Fibroblast of villous mesenchyme (primary cell): Measurements from ENCODE around the gene ACTR10. TPM values are rescaled to one million over a fixed set of nuclear protein-coding genes. Genes with fewer than 3 reads are reported as not detected.
A peak's percentile ranks its signal among the peaks of the same experiment; 100 is the strongest.
"Not testable (repeated sequence)": the region's sequence is repeated elsewhere in the genome, so short reads cannot be mapped to it uniquely, and the experiment has no call there.

Source experiments
- DNase-seq: peaks from one replicate; pipeline ENCODE4 v3.0.0-alpha.2; 2010; ENCODE audit warnings: low read depth
- H3K4me3 ChIP-seq: 2 replicates; pipeline ENCODE4 v1.5.1; 2011; ENCODE audit warnings: low read depth, mild to moderate bottlenecking, low read length
- total RNA-seq: library from RNA; depleted of rRNA; stranded (reverse); fragments of >200 nt; gene quantifications from 2 replicates; pipeline ENCODE4 v1.2.3, GENCODE V29; 2012
- TF ChIP-seq, protein P1 (sequence below): IDR thresholded peaks from 2 replicates; pipeline ENCODE4 v1.5.1; 2012; ENCODE audit warnings: low read depth, mild to moderate bottlenecking, low read length; ENCODE audit not compliant: insufficient read depth

ACTR10 gene
- total RNA-seq, 1 donor: 57.0 TPM

DNA sequence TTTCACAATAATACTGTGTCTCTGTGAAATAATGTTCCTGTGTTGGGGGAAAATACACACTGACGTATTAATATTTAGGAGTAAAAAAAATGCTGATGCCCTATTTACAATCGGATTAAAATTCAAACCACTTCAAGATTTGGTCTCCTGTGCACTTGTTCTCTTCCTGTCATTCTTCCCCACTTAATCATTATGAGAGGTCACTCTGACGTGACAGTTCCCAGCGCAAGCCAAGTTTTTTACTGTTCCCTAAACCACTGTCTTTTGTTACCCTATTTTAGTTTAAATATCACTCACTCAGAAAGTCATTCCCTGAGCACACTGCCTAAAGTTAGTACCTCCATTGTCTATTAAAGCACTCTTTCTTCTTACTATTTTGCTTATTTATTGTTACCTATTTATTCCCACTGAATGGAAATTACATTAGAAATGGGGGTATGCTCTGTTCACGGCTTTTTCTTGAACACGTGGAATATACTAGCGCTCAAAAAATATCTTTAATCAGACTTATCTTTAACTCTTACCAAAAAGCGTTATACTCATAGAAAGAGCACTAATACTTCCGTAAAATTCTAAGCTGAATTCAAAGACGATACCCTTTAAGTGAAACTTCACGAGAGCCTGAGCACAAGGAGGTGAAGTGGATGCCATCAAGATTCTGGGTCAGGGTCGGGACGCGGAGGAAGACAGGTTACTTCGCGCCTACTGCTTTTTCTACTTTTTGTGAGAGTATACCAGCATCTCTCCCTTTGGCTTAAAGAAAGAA is 44.0 kb downstream of the ACTR10 start:
- TF ChIP-seq, protein P1, sequence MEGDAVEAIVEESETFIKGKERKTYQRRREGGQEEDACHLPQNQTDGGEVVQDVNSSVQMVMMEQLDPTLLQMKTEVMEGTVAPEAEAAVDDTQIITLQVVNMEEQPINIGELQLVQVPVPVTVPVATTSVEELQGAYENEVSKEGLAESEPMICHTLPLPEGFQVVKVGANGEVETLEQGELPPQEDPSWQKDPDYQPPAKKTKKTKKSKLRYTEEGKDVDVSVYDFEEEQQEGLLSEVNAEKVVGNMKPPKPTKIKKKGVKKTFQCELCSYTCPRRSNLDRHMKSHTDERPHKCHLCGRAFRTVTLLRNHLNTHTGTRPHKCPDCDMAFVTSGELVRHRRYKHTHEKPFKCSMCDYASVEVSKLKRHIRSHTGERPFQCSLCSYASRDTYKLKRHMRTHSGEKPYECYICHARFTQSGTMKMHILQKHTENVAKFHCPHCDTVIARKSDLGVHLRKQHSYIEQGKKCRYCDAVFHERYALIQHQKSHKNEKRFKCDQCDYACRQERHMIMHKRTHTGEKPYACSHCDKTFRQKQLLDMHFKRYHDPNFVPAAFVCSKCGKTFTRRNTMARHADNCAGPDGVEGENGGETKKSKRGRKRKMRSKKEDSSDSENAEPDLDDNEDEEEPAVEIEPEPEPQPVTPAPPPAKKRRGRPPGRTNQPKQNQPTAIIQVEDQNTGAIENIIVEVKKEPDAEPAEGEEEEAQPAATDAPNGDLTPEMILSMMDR: no peak
- peak overlapping the region; percentile 84 for H3K4me3 ChIP-seq
- no peak for DNase-seq

DNA sequence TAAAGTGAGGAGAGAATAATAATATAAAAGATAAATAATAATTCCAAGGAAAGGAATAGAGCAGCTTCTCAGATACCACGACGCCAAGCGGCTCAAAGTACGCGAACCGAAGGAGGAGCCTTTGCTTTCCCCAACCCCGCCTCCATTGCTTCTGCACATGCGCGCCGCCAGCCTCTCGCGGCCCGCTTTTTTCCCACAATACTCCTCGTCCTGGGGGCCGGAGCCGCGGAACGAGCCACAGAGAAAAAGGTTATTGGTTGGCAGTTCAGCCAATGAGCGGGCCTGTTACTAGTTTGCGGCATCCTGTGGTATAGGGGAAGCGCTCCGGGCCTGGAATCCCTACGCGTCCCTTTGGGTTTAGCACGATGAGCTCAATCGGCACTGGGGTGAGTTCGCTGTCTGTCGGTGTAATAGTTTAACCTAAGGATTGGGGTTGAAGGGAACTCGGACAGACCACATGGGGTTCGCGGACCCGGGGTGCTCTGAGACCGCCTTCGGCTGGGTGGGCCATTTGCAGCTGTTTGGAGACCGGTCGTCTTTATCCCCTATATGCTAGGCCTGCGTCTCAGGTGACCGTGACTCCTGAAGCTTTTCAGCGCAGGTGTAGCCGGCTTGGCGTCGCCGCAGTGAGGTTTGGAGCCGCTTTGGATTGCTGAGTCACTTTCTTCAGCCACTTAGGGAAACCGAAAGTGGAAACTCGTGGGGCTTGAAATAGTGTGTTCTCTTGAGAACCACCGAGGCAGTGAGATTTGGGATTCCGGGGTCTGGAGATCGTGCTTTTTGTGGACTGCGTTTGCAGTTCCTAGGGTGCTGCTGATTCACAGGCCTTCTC is 44.8 kb downstream of the ACTR10 start, which contains the start of gene PSMA3:
TSS of gene PSMA3 (plus strand) at position 288 of the 832 bp plus-strand sequence. CDS start at position 366, 78 bp downstream.
- TF ChIP-seq, protein P1: no peak
- peak; percentile 97 for DNase-seq
- H3K4me3 ChIP-seq: peak within 1 kb of the TSS; percentile 84

DNA sequence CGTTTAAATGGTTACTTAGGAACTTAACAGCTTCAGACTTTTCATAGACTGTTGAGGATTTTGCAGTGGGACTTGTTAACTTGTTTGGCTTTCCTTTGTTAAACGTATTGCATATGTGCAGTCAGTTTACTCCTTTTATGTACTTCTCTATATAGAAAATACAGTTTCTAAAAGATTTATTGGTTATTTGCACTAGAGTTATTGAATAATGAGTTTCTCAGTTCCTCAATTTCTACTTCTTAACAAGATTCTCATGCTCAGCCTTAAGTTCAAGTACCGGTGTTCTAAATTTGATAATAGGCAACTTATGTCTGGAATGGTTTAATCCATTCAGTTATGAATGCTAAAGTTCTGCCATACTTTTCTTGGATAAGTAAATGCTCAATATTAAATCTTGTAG is 45.6 kb downstream of the ACTR10 start:
- peak overlapping the region; percentile 84 for H3K4me3 ChIP-seq
- DNase-seq: no peak
- TF ChIP-seq, protein P1: no peak

DNA sequence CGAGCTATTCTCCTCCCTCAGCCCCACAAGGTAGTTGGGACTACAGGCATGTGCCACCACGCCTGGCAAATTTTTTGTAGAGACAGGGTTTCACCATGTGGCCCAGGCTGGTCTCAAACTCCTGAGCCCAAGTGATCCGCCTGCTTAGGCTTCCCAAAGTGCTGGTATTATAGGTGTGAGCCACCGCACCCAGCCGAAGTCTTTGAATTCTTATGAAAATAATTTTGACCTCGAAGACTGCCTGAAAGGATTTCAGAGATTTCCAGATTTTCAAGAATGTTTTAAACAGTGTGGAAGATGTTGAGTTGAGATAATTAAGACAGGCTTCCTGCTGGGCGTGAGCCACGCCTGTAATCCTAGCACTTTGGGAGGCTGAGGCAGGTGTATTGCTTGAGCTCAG is 49.7 kb downstream of the ACTR10 start:
- no peak overlapping the region for H3K4me3 ChIP-seq
- no peak for DNase-seq
- TF ChIP-seq, protein P1: no peak

DNA sequence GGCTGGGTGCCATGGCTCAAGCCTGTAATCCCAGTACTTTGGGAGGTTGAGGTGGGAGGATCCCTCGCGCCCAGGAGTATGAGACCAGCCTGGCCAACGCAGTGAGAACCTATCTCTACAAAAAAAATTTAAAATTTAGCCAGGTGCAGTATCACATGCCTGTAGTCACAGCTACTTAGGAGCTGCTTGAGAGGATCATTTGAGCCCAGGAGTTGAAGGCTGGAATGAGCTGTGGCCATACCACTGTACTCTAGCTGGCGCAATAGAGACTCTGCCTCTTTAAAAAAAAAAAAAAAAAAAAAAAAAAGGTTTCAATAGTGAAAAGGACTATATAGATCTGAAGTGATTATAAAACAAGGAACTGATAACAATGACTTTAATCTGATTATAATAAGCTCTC is 58.2 kb downstream of the ACTR10 start:
- TF ChIP-seq, protein P1: peak; percentile 4
- H3K4me3 ChIP-seq: no peak overlapping the region
- no peak for DNase-seq

DNA sequence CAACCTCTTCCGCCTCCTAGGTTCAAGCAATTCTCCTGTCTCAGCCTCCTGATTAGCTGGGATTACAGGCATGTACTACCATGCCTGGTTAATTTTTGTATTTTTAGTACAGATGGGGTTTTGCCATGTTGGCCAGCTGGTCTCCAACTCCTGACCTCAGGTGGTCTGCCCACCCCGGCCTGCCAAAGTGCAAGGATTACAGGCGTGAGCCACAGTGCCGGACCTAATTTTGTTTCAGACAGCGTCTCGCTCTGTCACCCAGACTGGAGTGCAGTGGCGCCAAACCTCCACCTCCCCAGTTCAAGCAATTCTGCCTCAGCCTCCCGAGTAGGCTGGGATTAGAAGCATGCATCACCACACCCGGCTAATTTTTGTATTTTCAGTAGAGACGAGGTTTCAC is 62.1 kb downstream of the ACTR10 start:
- not testable (repeated sequence) for DNase-seq, H3K4me3 ChIP-seq

DNA sequence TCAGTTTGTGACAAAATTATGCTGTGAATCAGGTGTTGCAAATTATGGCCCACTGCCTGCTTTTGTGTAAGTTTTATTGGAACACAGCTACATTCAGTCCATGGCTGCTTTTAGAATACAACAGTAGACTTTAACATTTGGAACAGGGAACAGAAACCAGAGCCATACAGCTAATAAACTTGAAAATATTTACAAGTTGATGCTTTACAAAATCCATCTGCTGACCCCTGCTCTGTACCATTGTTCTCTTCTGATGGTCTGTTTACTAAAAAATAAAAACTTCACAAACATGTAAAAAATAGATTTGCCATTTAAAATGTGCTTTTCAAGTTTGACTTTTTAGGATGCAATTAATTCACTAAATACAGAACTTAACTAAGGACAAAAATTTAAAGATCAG is 65.5 kb downstream of the ACTR10 start:
- TF ChIP-seq, protein P1: no peak
- H3K4me3 ChIP-seq: no peak overlapping the region
- no peak for DNase-seq
